Glutamatergic neuron (in vitro differentiated cells): ENCODE results near the gene SLC20A1. TPM values are rescaled to one million over a fixed set of nuclear protein-coding genes. Genes with fewer than 3 reads are reported as not detected.

ENCODE experiments used
- DNase-seq: peaks from one replicate; pipeline ENCODE4 v3.0.0; 2022
- H3K27ac Mint-ChIP-seq: one replicate; pipeline ENCODE4 v1.8.0; 2020; ENCODE audit warnings: mild to moderate bottlenecking, mixed read lengths, inconsistent platforms; ENCODE audit not compliant: unreplicated experiment
- H3K27me3 Mint-ChIP-seq: one replicate; pipeline ENCODE4 v1.8.0; 2020; ENCODE audit warnings: mild to moderate bottlenecking, moderate library complexity, mixed read lengths, inconsistent platforms; ENCODE audit not compliant: unreplicated experiment
- H3K36me3 Mint-ChIP-seq: one replicate; pipeline ENCODE4 v1.8.0; 2020; ENCODE audit warnings: mild to moderate bottlenecking, mixed read lengths, inconsistent platforms; ENCODE audit not compliant: unreplicated experiment
- H3K4me1 Mint-ChIP-seq: one replicate; pipeline ENCODE4 v1.8.0; 2020; ENCODE audit warnings: mild to moderate bottlenecking, low read depth, mixed read lengths, inconsistent platforms; ENCODE audit not compliant: unreplicated experiment
- H3K4me3 Mint-ChIP-seq: one replicate; pipeline ENCODE4 v1.8.0; 2020; ENCODE audit warnings: mild to moderate bottlenecking, mixed read lengths, inconsistent platforms; ENCODE audit not compliant: unreplicated experiment
- H3K9me3 Mint-ChIP-seq: one replicate; pipeline ENCODE4 v1.8.0; 2020; ENCODE audit warnings: mild to moderate bottlenecking, moderate library complexity, mixed read lengths, inconsistent platforms; ENCODE audit not compliant: unreplicated experiment
- CTCF ChIP-seq: fragments of 200-600 bp; sonication (generic); IDR thresholded peaks from one replicate; pipeline ENCODE4 v1.5.0; 2021; ENCODE audit not compliant: partially characterized antibody, unreplicated experiment
- total RNA-seq: library from RNA; stranded (reverse); fragmentation: NEBNext Ultra II Directional; extraction: Animal tissue kit (Norgen Biotek cat#: 25700); gene quantifications from one replicate; pipeline ENCODE4 v1.2.1, GENCODE V29; 2021; ENCODE audit not compliant: unreplicated experiment

Gene SLC20A1
- total RNA-seq, 1 donor from 2014 or later: 73.0 TPM

- Mint-ChIP-seq H3K27me3 (peaks cover 3% of the 10 kb centered on the region), H3K36me3 (peaks cover 4% of the 10 kb centered on the region), H3K4me3 (no peak overlapping the region), H3K4me1 (peaks cover 9% of the 10 kb centered on the region), H3K27ac (no peak overlapping the region), H3K9me3 (no peaks in the 10 kb centered on the region)
- no peak for DNase-seq
- no peak for TF ChIP-seq CTCF
Measured at GRCh38 chr2:112708968-112709367, 63.2 kb downstream of the SLC20A1 start.

DNA sequence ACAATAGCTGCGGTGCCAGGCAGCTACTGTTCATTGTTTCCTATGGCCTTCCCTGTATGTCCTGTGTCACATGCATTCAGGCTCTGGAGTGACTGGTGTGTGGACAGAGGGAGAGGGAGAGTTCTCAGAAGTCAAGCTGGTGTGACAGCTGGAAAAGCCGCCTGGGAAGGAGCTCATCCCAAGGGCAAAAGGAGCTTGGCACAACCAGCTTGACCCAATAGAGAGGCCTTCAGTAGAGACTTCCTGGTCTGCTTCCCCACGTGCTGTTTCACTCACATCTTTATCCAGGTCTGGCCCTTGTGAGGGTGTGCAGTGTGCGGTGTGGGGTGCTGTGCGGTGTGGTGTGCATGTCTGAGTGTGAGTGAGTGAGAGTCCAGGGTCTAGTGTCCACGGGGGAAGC is 64.0 kb downstream of the SLC20A1 start:
- DNase-seq: no peak
- H3K27me3 Mint-ChIP-seq: peaks cover 3% of the 10 kb centered on the region
- no peak overlapping the region for H3K27ac Mint-ChIP-seq
- peaks cover 9% of the 10 kb centered on the region for H3K4me1 Mint-ChIP-seq
- peaks cover 2% of the 10 kb centered on the region for H3K36me3 Mint-ChIP-seq
- no peak overlapping the region for H3K4me3 Mint-ChIP-seq
- no peak for TF ChIP-seq CTCF
- H3K9me3 Mint-ChIP-seq: no peaks in the 10 kb centered on the region

- Mint-ChIP-seq H3K27ac (no peak overlapping the region), H3K9me3 (no peaks in the 10 kb centered on the region), H3K27me3 (peaks cover 3% of the 10 kb centered on the region), H3K36me3 (no peaks in the 10 kb centered on the region), H3K4me1 (peaks cover 9% of the 10 kb centered on the region), H3K4me3 (no peak overlapping the region)
- TF ChIP-seq CTCF: no peak
- DNase-seq: no peak
Measured at GRCh38 chr2:112710956-112711750, 65.4 kb downstream of the SLC20A1 start.

GRCh38 chr2:112712465-112712864 is 66.7 kb downstream of the SLC20A1 start:
- no peak overlapping the region for H3K4me3 Mint-ChIP-seq
- H3K27me3 Mint-ChIP-seq: peaks cover 3% of the 10 kb centered on the region
- H3K36me3 Mint-ChIP-seq: peaks cover 3% of the 10 kb centered on the region
- no peak for DNase-seq
- H3K4me1 Mint-ChIP-seq: peaks cover 9% of the 10 kb centered on the region
- H3K27ac Mint-ChIP-seq: no peak overlapping the region
- no peaks in the 10 kb centered on the region for H3K9me3 Mint-ChIP-seq
- no peak for TF ChIP-seq CTCF

GRCh38 chr2:112712903-112713584 is 67.3 kb downstream of the SLC20A1 start:
- H3K9me3 Mint-ChIP-seq: no peaks in the 10 kb centered on the region
- DNase-seq: no peak
- peaks cover 5% of the 10 kb centered on the region for H3K36me3 Mint-ChIP-seq
- H3K27ac Mint-ChIP-seq: no peak overlapping the region
- no peak for TF ChIP-seq CTCF
- H3K27me3 Mint-ChIP-seq: peaks cover 3% of the 10 kb centered on the region
- peaks cover 9% of the 10 kb centered on the region for H3K4me1 Mint-ChIP-seq
- H3K4me3 Mint-ChIP-seq: no peak overlapping the region
